Nucleus accumbens (tissue), 56 donors: Measurements from ENCODE around the gene RAI14.

Source experiments
- DNase-seq, 56 donors: peaks; one replicate each; lab custom pipeline; 2025; lab: John Stamatoyannopoulos, UW

RAI14 gene

DNA sequence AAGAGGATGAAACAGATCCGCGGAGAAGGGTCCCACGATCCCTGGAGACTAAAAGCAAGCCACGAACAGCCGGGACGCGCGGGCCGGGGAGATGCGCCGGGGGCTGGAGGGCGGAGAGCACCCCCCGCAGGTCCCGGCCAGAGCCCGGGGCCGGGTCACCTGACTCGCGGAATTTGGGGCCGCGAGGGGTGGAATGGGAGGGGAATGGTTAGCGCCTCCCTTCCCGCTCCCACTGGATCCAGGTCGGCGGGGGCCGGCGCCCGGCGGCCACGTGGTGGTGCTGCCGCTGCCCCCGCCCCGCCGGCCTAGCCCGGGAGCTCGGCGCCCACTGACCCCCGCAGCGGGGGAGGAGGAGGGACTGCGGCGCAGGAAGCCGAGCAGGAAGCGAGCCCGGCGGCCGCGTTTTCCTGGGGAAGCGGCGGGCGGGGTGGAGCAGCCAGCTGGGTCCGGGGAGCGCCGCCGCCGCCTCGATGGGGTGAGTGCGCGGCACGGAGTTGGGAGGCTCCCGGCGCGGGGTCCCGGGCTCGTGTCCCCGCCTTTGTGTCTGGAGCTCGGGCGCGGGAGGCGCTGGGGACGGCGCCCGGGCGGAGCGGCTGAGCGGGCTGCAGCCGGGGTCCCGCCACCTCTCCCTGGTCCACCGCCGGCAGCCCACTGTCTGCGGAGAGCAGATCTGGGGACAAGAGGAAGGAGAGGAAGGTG lies at the start of gene RAI14:
Gene RAI14 (plus strand): TSS at position 328 of the 699 bp plus-strand sequence. CDS start 30,592 bp downstream, outside the sequence.
- DNase-seq: peak in 53 of 56 donors; percentile 20 to 87 (median 61)

DNA sequence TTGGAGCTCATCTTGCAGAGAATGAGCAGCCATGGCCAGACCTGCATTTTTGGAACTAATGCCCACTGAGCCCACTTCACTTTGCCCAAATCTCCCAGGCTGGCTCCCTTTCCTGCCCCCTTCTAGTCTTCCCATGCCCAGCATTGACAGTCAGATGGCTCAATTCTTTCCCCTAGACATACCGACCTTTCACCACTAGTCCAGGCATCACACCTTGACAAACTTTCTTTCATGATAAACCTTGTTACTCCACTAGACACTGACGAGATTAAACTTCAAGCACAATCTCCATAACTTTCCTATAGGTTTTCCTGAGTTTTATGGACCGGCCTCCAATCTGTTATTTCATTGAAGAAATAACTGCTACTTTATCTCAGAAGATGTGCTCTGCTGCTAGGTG lies 47.8 kb upstream of the RAI14 start:
- DNase-seq: no peak

DNA sequence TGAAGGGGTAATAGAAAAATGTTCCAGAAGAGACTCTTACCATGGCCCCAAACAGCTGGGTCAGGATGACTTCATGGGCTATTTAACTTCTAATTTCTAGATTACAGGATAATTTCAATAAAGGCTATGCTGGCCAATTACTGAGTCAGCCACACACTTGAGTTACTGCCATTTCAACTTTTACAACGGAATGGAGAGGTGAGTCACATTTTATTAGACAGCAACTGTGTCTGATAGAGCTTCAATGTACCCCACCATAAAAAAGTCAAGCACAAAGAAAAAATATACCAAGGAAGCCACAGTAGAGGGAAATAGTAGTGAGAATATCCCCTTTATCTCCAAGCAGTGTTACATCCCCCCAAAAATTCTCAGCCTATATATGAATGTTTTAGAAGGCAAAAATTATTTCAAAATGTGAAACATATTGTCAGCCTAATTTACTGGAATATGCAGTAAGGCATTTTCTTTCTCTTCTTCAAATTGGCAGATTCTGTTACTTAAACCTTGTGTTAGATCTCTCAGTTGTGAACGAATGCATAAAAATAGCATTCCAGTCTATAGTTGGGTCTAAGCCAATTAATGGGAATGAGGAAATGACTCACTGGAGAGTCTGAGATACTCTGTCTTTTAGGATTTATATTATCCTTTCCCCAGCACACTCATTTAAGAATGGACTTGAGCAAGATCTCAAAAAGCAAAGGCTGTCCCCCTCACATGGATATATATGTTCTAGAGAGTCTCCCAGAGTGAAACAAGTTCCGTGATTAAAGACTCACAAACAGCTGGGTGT lies 47.1 kb upstream of the RAI14 start:
- DNase-seq: no peak

DNA sequence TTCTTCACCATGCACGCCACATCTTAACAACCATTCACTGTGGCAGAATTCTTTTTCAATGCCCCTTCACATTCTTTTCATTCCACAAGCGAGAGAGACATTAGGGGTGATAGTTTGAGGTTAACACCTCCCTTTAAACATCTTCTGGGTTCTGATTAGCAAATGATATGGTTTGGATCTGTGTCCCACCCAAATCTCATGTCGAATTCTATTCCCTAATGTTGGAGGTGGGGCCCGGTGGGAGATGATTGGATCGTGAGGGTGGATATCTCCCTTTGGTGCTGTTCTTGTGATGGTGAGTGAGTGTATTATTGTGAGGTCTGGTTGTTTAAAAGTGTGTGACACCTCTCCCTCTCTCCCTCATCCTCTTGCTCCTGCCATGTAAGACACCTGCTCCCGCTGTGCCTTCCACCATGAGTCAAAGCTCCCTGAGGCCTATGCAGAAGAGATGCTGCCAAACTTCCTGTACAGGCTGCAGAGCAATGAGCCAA lies 46.1 kb upstream of the RAI14 start:
- no peak for DNase-seq

DNA sequence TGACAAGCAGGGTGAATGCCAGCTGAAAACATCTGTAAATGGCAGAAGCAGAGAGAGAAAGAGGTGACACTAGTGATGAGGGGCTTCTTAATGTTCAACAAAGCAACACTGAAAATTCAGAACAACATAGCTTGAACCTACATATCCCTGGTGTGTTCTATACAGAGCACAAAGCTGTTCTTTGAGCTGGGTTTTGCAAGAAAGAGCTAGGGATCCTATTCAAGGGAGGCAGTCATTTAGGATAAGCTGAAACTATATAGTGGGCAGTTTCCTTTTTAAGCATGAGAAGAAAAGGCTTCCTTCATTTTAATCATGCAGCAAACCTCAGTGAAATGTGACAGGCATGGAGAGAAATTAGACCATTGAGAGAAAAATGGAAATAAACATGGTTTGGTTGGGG lies 45.6 kb upstream of the RAI14 start:
- DNase-seq: no peak

DNA sequence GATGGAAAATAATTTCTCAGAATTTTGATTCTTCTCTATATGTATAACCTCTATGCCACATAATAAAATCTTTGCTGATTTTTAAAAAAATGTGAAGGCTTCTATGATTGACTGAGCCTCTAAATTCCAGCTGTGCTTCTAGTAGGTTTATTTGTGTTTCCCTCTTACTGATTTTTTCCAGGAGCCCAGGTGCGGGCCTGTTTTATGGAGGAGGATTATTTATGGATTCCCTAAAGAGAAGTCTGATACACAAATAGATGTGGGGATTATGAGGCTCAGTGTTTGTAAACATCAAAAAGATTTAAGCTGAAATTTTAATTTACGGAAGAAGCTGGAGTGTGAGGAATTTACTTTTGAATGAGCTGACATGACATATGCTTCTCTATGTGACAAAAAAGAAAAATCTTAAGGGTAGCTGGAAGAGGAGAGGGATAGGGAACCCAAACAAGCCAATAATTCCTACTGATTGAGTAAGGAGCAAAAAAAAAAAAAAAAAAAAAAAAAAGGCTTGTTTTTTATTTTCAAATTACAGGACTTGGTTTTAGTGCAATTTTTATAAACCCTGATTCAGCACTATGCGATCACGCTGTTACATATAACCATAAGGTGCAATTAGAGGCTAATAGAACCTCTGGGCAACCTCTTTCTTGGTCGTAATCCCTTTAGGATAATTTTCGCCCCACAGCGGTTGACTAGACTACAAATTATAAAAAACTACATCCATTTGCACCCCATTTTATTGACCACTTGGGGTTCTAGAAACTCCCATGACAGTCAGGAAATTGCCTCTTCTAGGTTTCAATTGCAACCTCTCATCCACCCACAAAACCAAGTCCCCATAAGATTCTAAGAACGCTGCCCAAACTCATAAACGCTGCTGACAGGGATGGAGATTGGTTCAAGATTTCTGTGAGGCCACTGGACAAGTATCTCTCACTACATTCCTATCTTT lies 44.4 kb upstream of the RAI14 start:
- no peak for DNase-seq

DNA sequence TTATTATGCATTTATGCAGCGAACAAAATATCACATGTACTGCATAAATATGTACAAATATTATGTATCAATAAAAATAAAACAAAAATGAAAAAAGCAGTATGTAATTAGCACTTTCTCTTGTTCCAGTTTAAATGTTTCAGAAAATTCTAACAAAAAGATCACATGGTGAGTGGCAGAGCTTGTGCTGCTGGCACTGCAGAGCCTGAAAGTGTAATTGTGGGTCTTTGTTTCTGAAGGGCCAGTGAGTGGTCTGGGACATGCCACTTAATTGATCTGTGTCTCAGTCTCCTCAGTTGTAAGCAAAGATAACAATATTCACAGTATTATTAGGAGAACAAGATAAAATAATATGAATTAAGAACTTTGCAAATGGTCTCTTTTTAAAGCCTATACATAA lies 39.5 kb upstream of the RAI14 start:
- no peak for DNase-seq

DNA sequence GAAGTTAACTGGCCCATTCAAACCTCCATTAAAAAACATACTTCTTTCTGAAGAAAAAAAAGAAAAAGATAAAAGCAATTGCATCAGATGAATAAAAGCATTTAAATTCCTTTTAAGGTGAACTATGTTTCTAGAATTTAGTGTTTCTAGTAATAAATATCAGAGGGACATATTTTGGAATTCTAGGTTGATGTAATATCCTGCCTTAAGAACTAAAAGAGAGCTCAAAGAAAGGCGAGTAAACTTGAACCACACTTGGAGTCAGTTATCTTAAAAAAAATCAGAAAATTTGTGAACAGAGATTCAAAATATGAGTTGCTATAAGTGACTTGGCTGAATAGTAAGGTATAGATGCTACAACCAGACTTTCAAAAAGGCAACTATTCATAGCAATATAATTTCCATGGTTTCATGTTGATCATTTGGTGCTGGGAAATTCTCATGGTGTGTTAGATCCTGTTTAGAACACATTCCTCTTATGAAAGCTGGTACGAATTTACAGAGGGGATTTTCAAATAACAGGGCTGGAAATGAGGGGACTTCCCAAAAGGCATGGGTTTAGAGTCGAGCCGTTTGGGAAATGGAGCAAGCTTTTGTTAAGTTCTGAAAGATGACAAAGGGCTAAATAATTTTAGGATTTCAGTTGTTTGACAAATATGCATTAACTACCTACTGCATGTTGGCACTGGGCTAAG lies 37.6 kb upstream of the RAI14 start:
- no peak for DNase-seq

DNA sequence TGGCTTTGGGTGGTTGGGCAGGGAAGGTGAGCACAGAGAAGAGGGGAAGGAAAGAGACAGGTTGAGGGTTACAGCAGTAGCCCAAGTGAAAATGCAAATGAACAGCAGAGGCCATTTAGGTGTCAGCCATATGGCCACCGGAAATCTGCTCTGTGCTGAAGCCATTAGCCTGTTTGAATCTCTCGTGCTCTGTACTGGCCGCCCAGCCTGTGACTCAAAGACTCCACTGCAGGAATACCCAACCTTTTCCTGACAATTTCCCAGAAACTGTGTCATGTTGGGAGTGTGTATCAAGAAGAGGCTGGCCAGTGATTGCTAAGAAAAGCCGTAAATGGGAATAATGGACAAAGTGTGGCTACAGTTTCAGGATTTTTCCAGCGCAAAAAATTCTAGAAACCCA lies 35.9 kb upstream of the RAI14 start:
- DNase-seq: no peak

DNA sequence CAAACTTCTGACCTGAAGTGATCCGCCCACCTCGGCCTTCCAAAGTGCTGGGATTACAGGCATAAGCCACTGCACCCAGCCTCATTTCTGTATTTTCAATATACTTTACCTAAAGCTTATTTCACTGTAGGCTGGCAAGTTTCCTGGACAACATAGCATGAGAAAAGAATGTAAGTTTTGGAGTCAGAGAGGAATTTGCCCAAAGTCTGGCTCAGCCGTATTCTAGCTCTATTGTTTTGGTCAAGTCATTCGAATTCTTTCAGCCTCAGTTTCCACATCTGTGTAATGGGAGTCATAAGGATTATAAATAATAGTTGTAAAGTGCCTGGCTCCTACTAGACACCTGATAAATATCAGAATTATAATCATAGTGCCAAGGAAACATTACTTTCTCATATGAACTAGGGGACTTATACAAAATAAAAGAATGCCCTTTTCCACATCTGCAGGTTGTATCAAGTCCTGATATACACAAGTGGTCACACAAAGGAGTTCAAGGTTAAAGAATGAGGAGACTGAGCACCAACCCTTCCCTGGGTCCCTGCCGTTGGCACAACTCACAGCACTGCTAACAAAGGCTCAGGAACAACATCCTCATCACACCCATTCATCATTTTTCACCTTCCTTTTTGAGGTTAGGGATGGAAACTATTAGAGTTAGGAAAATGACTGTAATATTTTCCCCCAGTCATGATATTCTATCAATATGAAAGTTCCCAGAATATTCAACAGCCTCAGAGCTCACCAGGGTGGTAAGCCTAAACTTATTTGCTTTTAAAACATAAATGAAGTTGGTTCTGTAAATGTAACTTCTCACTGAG lies 34.6 kb upstream of the RAI14 start:
- DNase-seq: no peak

DNA sequence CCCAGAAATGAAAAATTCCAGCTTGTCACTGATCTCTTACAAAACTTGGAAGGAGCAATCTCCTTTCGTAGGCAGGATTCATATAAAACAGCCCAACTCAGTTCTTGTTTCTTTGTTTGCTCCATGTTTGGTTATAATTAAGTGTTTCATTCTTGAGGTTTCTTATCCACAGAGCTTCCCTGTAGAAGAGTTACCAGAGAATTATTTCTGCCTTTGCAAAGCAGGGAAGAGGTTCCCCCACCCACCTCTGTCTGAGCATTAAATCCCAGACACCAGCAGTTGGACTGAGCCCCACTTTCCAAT lies 34.1 kb upstream of the RAI14 start:
- DNase-seq: no peak

DNA sequence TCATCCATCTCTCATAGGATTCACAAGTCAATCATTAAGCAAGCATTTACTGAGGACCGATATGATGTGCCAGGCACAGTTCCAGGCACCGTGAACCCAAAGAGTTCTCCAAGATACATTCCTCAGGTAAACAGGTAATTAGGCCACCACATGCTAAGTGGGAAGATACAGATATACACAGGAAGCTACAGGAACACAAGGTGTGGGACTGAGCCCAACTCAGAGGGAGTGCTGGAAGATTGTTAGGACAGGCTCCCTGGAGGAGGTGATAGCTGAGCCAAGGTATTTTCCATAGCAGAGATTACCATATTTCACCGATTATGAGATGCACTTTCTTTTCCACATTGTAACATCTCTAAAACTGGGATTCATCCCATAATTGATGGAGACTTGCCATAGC lies 31.4 kb upstream of the RAI14 start:
- no peak for DNase-seq

DNA sequence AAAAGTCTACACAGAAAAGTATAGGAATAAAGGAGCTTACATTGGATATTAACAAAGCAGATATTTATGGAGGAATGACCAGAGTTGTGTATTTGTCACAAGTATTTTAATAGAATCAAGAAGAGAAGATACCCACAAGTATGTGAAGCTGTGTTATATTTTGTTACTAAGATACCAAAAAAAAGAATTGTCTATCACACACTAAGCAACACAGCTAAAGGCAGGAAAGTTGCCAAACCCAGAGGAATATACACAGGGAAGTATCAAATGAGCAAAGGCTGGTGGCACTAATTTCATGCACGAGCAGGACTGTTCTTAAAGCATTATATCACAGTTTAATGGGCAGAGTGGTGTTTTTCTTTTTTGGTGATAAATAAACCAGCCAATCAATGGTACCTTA lies 30.9 kb upstream of the RAI14 start:
- DNase-seq: no peak

DNA sequence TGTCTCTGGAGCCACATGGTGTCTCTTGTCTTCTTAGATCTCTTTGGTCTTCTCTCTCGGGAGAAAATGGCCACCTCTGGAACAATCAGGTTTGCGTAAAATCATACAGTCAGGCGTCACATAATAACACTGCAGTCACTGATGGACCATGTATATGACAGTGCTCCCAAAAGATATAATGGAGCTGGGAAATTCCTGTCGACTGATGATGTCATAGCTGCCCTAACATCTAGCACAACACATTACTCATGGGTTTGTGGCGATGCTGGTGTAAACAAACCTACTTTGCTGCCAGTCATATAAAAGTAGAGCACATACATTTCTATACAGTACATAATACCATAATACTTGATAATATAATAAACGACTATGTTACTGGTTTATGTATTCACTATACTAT lies 30.1 kb upstream of the RAI14 start:
- no peak for DNase-seq

DNA sequence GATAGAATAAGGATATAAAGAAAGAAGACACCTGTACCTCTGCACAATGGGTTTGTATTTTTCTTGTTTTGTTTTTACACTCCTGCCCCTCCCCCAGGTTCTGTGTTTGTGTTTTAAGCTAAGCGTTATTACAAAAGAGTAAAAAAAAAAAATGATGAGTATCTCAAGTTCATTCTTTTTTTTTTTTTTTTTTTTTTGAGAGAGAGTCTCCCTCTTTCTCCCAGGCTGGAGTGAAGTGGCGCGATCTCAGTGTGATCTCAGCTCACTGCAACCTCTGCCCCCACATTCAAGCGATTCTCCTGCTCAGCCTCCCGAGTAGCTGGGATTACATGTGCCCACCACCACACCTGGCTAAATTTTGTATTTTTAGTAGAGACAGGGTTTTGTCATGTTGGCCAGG lies 29.4 kb upstream of the RAI14 start:
- DNase-seq: no peak

DNA sequence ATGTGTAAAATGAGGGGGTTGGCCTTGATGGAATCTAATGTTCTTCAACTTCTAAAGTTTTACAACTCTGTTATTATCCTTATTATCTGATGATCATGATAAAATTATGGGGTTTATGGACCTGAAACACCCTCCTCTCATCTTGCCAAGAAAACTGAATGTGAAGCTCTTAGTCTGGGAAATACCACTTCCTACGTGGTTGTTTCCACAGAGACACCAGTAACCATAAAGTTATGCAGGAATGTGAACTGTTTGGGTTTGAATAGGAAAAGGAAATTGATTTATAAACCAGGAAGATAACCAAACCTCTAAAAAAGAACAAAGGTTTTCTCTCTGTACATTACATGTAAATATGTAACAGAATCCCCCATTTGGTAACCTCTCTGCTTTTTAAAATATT lies 28.3 kb upstream of the RAI14 start:
- no peak for DNase-seq

DNA sequence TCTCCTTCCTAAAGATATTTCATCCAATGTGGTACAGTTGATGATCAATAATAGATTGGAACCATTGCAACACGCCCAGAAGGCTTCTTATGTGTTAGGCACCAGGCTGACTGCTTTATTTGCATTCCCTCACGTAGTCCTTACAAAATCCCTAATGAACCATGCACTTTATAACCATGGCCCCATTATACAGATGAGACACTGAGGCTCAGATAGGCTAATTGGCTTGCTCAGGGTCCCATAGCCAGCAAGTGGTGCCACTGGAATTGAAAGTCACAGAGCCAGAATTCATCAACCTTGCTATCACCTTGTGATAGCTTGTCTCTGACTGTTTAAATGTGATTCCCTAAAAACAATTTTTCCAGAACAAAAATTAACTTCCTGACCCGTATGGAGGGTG lies 27.8 kb upstream of the RAI14 start:
- no peak for DNase-seq

DNA sequence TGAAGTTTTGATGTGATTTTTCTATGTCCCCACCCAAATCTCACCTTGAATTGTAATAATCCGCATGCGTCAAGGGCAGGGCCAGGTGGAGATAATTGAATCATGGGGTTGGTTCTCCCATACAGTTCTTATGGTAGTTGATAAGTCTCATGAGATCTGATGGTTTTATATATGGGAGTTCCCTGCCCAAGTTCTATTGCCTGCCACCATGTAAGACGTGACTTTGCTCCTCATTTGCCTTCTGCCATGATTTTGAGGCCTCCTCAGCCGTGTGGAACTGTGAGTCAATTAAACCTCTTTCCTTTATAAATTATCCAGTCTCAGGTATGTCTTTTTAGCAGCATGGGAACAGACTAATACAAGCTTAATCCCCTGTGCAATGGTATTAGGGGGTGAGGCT lies 25.5 kb upstream of the RAI14 start:
- no peak for DNase-seq

DNA sequence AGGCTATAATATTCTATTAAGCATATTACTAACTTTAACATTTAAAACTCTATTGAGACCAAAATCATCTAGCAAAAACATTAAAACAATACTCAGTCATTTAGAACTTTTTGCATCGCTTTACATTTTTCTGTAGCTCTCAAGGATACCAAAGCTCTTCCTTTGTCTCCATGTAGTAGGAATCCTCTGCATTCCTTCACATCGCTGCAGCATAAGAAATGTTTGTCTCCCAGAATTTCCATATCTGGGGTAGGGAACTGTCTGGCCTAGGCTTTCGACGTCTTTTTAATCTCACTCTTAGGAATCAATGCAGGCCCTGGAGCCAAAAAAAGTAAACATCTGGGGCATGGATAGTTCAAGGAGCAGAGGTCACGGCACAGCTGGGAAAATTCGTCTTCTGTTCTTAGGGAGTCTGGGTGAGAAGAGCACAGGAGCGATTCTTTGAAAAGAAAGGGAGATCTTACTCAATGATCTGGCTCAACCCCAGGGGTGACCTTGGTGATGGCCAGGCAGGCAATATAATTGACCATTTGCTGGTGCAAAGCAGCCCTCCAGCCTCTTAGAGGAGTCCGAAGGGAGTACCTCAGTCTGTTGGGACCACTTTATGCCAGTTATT lies 23.2 kb upstream of the RAI14 start:
- DNase-seq: no peak
